Measurements from ENCODE around the gene CHD1L. TPM values are rescaled to one million over a fixed set of nuclear protein-coding genes. Genes with fewer than 3 reads are reported as not detected.
"Not testable (repeated sequence)": the region's sequence is repeated elsewhere in the genome, so short reads cannot be mapped to it uniquely, and the experiment has no call there.

CHD1L gene
- total RNA-seq: 30.0 TPM
- long read RNA-seq, transcript CHD1L-202 (23 exons, 2,967 nt): major isoform, 34 of 78 reads
- long read RNA-seq, partial matches to known transcripts: 17 of 78 reads
- long read RNA-seq, other reads (novel, unspliced or antisense): 23 of 78 reads

GRCh38 chr1:147242449-147243227 lies at the start of gene CHD1L:
TSS of gene CHD1L (plus strand) at chr1:147242684. CDS start at chr1:147242704, 20 bp downstream.
- peak; percentile 98 for DNase-seq (ENCODE audit: low spot score)

GRCh38 chr1:147197324-147197723 lies 45.2 kb upstream of the CHD1L start:
- DNase-seq (ENCODE audit: low spot score): not testable (repeated sequence)

DNA sequence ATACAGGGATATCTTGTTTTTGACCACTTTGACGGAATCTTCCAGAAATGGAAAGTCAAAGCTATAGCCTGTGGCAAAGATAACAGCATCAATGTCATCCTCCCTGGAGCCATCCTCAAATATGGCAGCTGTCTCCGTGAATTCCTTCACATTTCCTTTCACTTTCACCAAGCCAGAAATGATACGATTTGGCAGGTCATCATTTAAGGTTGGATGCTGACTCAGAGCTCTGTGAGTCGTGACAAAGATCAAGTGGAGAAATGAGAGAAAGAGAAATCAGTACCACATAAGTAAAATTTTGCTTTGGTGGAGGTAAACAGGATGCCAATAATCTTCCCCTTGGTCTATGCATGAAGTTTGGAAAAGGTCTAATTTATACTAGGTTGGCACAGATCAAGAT lies 41.2 kb upstream of the CHD1L start:
- no peak for DNase-seq (ENCODE audit: low spot score)

DNA sequence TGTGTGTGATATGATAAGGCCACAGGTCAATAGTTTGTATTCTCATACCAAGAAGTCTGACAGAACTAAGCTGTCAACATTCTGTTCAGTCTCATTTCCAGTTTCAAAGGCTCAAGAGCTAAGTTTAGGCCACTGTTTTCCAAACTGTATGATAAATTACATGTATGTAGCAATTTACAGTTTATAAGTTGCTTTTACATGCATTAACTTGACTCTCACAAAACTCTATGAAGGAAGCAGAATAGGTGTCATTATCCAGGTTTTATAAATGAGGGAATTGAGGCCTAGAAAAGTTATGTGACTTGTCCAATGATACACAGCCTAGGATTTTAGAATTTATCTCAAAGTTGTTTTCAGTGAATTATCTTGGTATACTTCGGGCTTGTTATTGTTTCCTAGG lies 40.7 kb upstream of the CHD1L start:
- DNase-seq (ENCODE audit: low spot score): no peak

- no peak for DNase-seq (ENCODE audit: low spot score)
Observed at GRCh38 chr1:147202576-147202975, 39.9 kb upstream of the CHD1L start.

DNA sequence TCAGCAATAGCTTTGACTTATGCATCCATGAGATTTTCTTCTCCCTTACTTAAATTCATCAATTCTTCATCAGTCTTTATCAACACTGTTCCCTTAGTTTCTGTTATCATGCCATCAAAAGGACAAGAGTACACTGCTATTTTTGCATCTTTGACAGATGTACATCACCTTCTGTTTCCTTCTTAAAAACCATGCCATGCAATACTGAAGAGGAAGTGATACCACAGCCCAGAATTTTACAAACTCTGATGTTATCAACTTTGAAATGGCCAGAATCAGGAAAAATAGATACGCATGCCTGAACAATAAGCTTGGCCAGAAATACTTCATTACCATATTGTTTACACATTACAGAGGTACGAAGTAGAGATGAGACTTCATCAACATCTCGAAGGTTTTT lies 38.4 kb upstream of the CHD1L start:
- no peak for DNase-seq (ENCODE audit: low spot score)

- no peak for DNase-seq (ENCODE audit: low spot score)
Observed at GRCh38 chr1:147207192-147207591, 35.3 kb upstream of the CHD1L start.

- DNase-seq (ENCODE audit: low spot score): no peak
Observed at GRCh38 chr1:147208619-147209018, 33.9 kb upstream of the CHD1L start.

DNA sequence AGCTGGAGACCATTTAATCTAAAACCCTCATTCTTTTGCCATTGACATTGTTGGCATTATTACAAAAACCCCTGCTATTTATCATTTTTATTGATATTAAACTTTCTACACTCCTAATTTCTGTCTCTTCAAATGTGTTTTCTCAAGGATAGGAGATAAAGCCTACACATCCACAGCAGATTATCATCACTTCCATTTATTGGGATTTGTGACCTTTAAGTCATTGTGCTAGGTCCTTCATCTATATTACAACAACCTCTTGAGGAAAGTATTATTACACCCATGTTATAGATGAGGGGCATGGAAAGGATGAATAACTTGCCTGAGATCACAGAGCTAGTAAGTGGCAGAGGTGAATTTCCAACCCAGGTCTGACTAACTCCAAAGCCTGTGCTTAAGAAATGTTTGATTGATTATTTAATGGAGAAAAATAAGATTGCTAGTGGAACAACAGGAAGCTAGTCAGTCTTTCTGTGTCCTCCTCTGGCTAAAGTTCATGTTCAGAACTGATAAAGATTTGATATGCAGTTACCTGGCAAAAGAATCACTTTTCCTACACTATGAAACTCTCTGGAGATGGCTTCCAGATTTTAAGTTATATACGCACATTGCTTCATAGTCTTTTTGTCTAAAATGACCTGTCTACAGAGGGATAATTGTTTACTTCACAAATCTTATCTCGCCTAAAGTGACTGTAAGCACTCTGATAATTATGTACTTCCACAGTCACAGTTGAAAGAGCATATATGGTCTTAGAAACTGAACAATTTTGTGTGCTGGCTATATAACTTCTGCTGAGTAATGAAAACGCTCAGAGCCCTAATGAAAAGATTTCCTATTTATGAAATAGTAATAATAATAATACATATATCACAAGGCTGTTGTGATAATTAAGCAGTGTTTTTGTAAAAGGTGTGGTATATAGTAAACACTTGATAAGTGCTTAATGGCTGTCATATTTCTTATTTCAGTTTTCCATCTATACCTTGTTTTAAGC lies 32.4 kb upstream of the CHD1L start:
- no peak for DNase-seq (ENCODE audit: low spot score)

DNA sequence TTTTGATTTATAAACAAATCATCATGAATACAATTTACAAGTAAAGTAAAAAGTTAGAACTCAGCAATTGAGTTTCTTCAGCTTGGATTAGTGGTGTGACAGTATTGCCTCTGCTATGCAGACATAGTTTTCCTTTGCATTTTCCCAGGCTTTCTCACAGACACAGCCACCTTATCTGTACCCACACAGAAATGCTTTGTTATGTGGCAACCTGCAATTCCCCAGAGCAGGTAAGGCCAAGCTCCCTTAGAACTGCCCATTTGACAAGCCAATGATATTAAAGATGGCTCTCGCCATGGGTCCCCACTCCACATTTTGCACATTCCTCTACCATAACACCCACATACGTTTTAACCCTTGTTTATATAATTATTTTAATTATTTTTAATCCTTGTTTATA lies 31.5 kb upstream of the CHD1L start:
- no peak for DNase-seq (ENCODE audit: low spot score)

- no peak for DNase-seq (ENCODE audit: low spot score)
Observed at GRCh38 chr1:147211577-147211976, 30.9 kb upstream of the CHD1L start.

DNA sequence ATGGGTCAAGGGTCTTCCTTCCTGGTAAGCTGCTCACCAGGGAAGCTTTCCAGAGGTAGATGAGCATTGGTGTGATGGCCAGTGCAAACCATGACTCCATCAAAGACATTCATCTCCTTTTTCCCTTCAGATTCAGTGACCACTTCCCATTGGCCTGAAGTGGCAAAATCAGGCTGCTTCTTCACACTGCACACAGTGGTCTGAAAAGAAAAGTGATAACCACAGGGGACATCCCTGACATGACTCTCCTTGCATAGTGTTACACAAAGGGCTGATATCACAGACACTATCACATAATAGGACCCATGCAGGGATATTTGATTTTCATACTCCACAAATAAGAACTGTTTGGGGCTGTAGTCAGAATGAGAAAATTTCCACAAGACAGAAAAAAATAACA lies 29.2 kb upstream of the CHD1L start:
- no peak for DNase-seq (ENCODE audit: low spot score)

DNA sequence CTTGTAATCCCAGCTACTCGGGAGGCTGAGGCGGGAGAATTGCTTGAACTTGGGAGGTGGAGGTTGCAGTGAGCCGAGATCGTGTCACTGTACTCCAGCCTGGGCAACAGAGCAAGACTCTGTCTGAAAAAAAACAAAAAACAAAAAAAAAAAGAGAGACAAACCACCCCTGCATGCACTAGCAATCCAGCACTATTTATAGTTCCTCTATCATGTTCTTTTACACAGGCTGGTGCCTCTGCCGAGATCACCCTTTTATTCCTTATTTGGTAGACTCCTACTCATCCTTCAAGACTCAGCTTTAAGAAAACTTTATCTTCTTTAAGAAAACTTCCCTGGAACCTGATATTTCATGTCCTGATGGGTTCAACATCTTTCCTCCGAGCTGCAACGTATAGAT lies 28.2 kb upstream of the CHD1L start:
- DNase-seq (ENCODE audit: low spot score): no peak

- DNase-seq (ENCODE audit: low spot score): no peak
Observed at GRCh38 chr1:147214842-147215539, 27.5 kb upstream of the CHD1L start.

DNA sequence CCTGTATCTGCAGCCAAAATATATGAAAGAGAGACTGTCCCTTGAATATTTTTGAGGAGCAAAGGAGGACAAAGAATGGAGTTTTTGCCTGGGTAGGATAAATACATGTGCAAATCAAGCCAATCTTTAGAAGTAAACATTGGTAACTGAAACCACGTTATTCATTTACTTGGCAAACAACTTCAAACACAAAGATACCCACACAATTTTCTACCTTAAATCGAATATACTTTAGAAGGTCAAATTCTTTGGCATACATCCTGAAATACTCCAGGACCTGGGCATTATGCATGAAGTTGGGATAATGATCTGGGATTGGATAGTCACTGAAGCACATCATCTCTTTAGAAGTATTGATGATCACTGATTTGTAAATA lies 27.0 kb upstream of the CHD1L start:
- DNase-seq (ENCODE audit: low spot score): no peak

DNA sequence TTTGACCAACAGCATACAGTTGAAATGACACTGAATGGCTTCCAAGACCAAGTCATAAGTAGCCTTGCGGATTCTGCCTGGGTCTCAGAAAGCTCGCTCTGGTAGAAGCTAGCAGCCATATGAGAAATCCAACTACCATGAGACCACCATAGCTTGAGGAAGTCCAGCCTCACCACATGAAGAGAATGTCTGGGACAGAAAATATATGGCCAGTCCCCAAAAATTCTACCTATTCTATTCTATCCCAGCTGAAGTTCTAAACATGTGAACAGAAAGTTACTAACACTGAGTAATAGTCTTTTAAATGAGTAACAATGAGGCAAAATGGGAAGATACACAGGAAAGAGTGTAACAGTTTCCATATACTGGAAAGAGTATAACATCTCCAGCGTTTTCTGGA lies 26.4 kb upstream of the CHD1L start:
- DNase-seq (ENCODE audit: low spot score): no peak

DNA sequence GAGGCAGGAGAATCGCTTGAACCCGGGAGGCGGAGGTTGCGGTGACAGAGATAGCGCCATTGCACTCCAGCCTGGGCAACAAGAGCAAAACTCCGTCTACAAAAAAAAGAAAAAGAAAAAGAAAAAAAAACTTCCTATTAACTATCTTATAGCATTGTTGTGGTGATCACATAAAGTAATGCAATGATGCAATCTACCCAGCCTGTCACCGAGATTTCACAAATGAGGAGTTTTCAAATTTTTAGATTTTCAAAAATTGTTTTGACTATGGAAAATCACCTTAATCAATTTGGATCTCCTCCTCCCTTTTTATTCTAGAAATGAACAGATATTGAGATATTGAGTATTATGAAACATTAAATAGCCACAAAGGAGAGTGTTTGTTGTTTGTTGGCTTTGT lies 25.3 kb upstream of the CHD1L start:
- DNase-seq (ENCODE audit: low spot score): no peak

DNA sequence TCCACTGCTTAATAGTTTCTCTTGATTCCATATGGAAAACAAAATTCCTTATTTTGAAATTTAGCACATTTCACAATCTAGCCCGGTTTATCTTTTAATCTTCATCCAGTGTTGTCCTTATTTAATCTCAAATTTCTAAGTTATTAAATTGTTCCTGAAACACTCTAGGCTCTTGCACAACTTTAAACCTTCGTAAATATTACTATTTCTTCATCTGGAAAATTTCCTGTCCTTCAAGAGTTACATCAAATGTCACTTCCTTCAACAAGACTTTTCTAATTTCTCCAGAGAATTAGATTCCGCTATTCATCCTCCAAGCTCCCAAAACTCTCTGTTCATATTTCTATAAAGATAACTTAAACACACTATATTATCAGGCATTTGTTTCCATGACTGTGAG lies 23.9 kb upstream of the CHD1L start:
- no peak for DNase-seq (ENCODE audit: low spot score)

DNA sequence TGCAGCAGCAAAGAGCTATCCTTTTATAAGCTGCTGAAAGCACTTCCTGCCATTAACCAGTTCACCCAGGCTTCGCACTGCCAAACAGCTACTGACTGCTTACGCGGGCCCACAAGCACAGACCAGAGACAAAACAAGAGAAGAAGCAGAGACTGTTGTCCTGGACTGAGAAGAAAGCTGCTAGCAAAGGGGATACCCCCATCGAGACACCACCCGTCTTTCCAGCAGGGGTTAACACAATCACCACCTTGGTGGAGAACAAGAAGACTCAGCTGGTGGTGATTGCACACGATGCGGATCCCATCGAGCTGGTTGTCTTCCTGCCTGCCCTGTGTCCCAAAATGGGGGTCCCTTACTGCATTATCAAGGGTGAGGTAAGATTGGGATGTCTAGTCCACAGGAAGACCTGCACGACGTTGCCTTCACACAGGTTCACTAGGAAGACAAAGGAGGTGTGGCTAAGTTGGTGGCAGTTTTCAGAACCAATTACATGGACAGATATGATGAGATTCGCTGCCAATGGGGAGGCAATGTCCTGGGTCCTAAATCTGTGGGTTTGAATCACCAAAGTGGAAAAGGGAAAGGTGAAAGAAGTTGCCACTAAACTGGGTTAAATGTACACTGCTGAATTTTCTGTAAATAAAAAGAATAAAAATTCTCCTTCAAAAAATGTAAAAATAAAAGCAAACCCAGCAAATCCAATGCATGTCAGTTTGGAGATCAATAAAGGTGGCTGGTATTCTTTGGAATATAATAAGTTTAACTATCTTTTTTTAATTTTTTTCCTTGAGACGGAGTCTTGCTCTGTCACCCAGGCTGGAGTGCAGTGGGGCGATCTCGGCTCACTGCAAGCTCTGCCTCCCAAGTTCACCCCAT lies 18.5 kb upstream of the CHD1L start:
- no peak for DNase-seq (ENCODE audit: low spot score)

DNA sequence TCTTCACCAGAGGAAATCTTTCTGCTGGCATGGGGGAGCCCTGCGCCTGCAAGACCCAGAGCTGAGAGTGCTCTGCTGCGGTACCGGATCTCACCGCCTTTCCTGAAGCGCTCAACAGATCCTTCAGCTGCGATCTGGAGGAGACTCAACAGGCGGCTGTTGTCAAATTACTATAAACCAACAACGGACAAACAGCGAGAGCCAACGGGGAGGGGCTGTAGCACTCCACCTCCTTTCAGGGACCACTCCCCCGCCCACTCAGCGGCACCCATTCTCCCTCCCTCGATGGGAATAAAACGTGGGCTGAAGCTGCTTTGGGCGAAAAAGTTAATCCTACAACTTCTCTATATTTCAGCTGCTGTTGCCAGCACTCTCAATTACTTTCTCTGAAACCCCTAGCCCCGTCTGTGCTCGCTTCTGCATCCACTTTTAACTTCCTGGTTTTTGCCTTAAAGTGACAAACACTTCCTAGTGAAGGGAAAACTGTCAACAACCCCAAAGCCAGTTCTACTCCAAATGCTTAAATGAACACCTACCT lies 17.2 kb upstream of the CHD1L start, which contains the start of gene FMO5:
Gene FMO5, minus strand, starts transcription at position 147 of the 538 bp plus-strand sequence. CDS start 310 bp downstream, outside the sequence.
- no peak for DNase-seq (ENCODE audit: low spot score)
